Pancreas (tissue), 10 donors: ENCODE measurements around the gene CSN3. TPM values are rescaled to one million over a fixed set of nuclear protein-coding genes. Genes with fewer than 3 reads are reported as not detected.

Source experiments
- ATAC-seq, 4 donors: fragments of 200-7000 bp; cut with Tn5 transposase; one replicate each; pipeline versions ENCODE4 v1.8.0 to v1.9.1; 2020; ENCODE audit warnings: mild to moderate bottlenecking in 4 of 4, moderate library complexity in 4 of 4
- DNase-seq, 6 donors: peaks; one replicate each; pipeline ENCODE4 v3.0.0-alpha.2; 2020
- FAIRE-seq: peaks from 2 replicates; lab custom pipeline; 2012; peaks lifted over from hg19 to GRCh38; lab: Jason Lieb, UNC
- H3K27ac ChIP-seq, 4 donors: fragments of 200-600 bp; sonication (generic); 1 replicate in 3 of 4; 2 replicates in 1 of 4; pipeline versions ENCODE4 v1.5.0 to v1.8.0; 2020
- H3K27me3 ChIP-seq, 4 donors: fragments of 200-600 bp; one replicate each; pipeline ENCODE4 v1.8.0; 2021
- H3K36me3 ChIP-seq, 3 donors: fragments of 200-600 bp; sonication (generic) in 1 of 3; one replicate each; pipeline versions ENCODE4 v1.5.0 to v1.8.0; 2020 to 2021
- H3K4me1 ChIP-seq, 3 donors: fragments of 200-600 bp; one replicate each; pipeline ENCODE4 v1.8.0; 2021
- H3K4me3 ChIP-seq, 4 donors: fragments of 200-600 bp; sonication (generic) in 2 of 4; one replicate each; pipeline versions ENCODE4 v1.5.0 to v1.8.0; 2020 to 2021
- H3K9me3 ChIP-seq, 4 donors: fragments of 200-600 bp; one replicate each; pipeline ENCODE4 v1.8.0; 2021
- WGBS, 2 donors: extraction: QIAGEN DNeasy Blood & Tissue Kit; methylation state at CpG; one replicate each; pipeline ENCODE4 v1.1.7; 2013; 5-methylcytosine and 5-hydroxymethylcytosine counted together
- intact Hi-C, 3 donors: fragments of 100-400 bp; cut with DNase I; formaldehyde crosslinking; loops; one replicate each; pipeline versions ENCODE4 v1.11.1 to v1.14.2; 2022
- polyA plus RNA-seq, 2 donors: library from polyadenylated mRNA; stranded (reverse); fragments of 200-250 nt; gene quantifications; one replicate each; pipeline ENCODE4 v1.2.3, GENCODE V29; 2013
- total RNA-seq, 6 donors: library from RNA; stranded (reverse); fragmentation: NEBNext Ultra II Directional in 4 of 6; extraction: Animal tissue kit (Norgen Biotek cat#: 25700) in 4 of 6; gene quantifications; one replicate each; pipeline versions ENCODE4 v1.2.1 to v1.2.4, GENCODE V29; 2021 to 2023
- TF ChIP-seq, protein P1 (sequence below), 4 donors: fragments of 200-600 bp; sonication (generic) in 3 of 4; IDR thresholded peaks; one replicate each; pipeline versions ENCODE4 v1.5.0 to v1.8.0; 2021; ENCODE audit warnings: antibody characterized with exemption in 4 of 4
- donor health status: healthy with polysubstance abuse.
- donor health status: DM: no; HTN: no; CAD: no; lungs with moderate emphysema.
- donor health status: DM: no; HTN: no; CAD: no.
- donor health status: control.
- donor health status: control.
- donor health status: Bipolar disorder and iron deficiency.
- donor health status: DM: yes; HTN: yes; CAD: no.
- donor health status: DM: no; HTN: no; CAD: no.
- donor health status: DM: no; HTN: no; CAD: no.
- donor health status: DM: yes; HTN: yes; CAD: no.

Gene CSN3
- total and polyA plus RNA-seq, 8 donors: not detected

DNA sequence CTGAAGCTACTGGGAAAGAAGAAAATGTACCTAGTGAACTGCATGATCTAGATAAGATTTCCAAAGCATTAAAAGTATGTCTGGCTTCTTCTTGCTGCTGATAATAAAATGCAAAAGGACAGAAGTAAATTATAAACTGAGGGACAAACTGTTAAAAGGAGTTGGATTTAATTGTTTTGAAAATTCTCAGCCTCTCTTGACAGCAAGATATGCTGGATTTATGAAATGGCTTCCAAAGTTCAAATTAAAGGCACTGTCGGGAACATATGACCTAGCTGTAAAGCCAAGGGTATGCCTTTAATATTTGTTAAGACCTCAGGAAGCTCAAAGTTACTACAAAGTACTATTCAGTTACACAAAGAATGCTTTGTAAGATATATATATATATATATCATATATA lies 46.3 kb downstream of the CSN3 start:
- intact Hi-C loops: no loop called here
- TF ChIP-seq, protein P1, sequence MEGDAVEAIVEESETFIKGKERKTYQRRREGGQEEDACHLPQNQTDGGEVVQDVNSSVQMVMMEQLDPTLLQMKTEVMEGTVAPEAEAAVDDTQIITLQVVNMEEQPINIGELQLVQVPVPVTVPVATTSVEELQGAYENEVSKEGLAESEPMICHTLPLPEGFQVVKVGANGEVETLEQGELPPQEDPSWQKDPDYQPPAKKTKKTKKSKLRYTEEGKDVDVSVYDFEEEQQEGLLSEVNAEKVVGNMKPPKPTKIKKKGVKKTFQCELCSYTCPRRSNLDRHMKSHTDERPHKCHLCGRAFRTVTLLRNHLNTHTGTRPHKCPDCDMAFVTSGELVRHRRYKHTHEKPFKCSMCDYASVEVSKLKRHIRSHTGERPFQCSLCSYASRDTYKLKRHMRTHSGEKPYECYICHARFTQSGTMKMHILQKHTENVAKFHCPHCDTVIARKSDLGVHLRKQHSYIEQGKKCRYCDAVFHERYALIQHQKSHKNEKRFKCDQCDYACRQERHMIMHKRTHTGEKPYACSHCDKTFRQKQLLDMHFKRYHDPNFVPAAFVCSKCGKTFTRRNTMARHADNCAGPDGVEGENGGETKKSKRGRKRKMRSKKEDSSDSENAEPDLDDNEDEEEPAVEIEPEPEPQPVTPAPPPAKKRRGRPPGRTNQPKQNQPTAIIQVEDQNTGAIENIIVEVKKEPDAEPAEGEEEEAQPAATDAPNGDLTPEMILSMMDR (IDR thresholded peaks at IDR 0.05): no peak
- ATAC-seq: no peak
- Histone ChIP-seq H3K27me3 (no peaks in the 10 kb centered on the region), H3K27ac (no peak overlapping the region), H3K4me1 (no peaks in the 10 kb centered on the region), H3K36me3 (no peaks in the 10 kb centered on the region), H3K9me3 (no peaks in the 10 kb centered on the region), H3K4me3 (no peak overlapping the region)
- no peak for FAIRE-seq
- no peak for DNase-seq
- WGBS, 2 donors: 56 to 65% methylated on average over 1 of the region's 1 CpG

DNA sequence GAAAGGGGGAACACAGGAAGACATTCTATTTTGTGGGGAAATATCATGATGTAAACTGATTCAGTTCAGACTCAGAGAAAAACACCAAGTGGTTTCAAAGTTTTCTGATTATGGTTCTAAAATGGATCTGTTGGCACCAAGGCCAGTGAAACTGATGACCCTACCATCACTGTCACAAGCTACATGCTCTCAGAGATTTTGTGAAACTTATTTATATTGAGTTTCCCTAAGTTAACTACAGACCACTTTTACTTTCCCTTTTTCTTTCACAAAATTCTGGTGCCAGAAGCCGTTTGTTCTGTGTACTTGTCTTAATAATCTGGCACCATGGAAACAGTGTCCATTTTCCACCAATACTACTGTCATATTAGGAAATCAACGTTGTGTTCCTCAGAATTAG lies 48.9 kb downstream of the CSN3 start:
- whole genome bisulfite sequencing, 2 donors: 39 to 65% methylated on average over 2 of the region's 2 CpGs
- H3K4me1 ChIP-seq: no peaks in the 10 kb centered on the region

DNA sequence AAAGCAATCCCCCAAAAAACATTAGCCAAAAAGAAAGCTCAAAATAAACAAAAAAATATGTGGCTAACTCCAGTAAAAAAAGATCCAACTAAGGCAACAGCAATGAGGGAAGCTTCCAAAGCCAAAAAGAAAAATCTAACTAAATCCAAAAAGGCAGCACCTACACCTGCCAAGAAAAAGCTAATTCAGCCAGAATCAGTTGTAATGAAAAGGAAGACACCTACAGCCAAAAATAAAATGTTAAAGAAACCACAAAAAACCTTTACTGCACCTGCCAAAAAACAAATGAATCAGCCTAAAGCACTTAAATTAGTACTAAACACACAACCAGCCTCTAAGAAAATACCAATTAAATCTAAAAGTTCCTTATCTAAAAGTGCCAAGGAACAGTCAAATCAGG lies 55.2 kb downstream of the CSN3 start:
- no peaks in the 10 kb centered on the region for H3K9me3 ChIP-seq
- H3K36me3 ChIP-seq: no peaks in the 10 kb centered on the region
- FAIRE-seq (no peak), ATAC-seq (no peak), DNase-seq (no peak)
- no peak overlapping the region for H3K4me3 ChIP-seq
- TF ChIP-seq, protein P1 (IDR thresholded peaks at IDR 0.05): no peak
- no peak overlapping the region for H3K27ac ChIP-seq
- intact Hi-C loops: no loop called here
- H3K4me1 ChIP-seq: no peaks in the 10 kb centered on the region
- no peaks in the 10 kb centered on the region for H3K27me3 ChIP-seq

More for the DNA sequence above, 48.9 kb downstream of the CSN3 start:
- Histone ChIP-seq H3K27me3 (no peaks in the 10 kb centered on the region), H3K9me3 (no peaks in the 10 kb centered on the region), H3K36me3 (no peaks in the 10 kb centered on the region), H3K27ac (no peak overlapping the region), H3K4me3 (no peak overlapping the region)
- ATAC-seq: no peak
- TF ChIP-seq, protein P1 (IDR thresholded peaks at IDR 0.05): no peak
- DNase-seq: no peak
- no peak for FAIRE-seq
- intact Hi-C loops: no loop called here

DNA sequence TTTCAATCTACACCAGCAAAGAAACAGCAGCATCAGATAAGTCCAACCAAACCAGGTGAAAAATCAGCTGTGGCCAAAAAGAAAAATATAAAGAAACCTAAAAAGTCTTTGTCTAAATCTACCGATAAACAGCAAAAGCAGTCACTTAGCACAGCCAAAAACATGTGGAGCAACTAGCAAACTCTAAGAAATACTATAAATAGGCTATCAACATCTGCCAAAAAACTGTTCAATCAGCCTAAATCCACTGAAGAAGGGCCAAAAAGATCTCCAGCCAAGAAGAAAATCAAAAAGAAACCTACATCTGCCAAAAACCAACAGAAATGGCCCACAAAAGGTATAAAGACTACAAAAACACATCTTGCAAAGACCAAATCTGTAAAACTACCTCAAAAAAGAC lies 55.7 kb downstream of the CSN3 start:
- no peak overlapping the region for H3K4me3 ChIP-seq
- WGBS, 2 donors: 38 to 60% methylated on average over 1 of the region's 1 CpG
- no peaks in the 10 kb centered on the region for H3K36me3 ChIP-seq
- intact Hi-C loops: no loop called here
- no peak for ATAC-seq
- H3K4me1 ChIP-seq: no peaks in the 10 kb centered on the region
- no peaks in the 10 kb centered on the region for H3K27me3 ChIP-seq
- FAIRE-seq: no peak
- H3K27ac ChIP-seq: no peak overlapping the region
- no peaks in the 10 kb centered on the region for H3K9me3 ChIP-seq
- no peak for DNase-seq
- TF ChIP-seq, protein P1 (IDR thresholded peaks at IDR 0.05): no peak

DNA sequence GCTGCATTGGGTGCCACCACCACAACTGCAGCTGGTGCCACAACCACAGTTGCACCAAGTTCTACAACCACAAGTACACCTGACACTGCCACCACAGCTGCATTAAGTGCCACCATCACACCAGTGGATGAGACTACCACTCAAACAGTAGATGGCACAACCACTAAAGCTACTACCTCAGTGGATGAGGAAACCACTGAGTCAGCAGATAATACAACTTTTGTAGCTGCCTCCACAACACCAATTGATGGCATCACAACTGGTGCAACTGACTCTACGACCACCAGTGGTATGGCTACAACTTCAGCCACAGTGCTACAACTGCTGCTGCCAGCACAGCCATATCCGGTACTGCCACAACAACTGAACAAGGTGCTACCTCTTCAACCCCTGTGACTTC lies 57.2 kb downstream of the CSN3 start:
- TF ChIP-seq, protein P1 (IDR thresholded peaks at IDR 0.05): no peak
- Histone ChIP-seq H3K9me3 (no peaks in the 10 kb centered on the region), H3K36me3 (no peaks in the 10 kb centered on the region), H3K4me3 (no peak overlapping the region), H3K4me1 (no peaks in the 10 kb centered on the region), H3K27ac (no peak overlapping the region), H3K27me3 (no peaks in the 10 kb centered on the region)
- DNase-seq (no peak), FAIRE-seq (no peak), ATAC-seq (no peak)
- WGBS, 2 donors: 68 to 76% methylated on average over 2 of the region's 2 CpGs
- intact Hi-C loops: no loop called here
